Measurements from ENCODE around the gene AEBP1. TPM values are rescaled to one million over a fixed set of nuclear protein-coding genes. Genes with fewer than 3 reads are reported as not detected.
A peak's percentile ranks its signal among the peaks of the same experiment; 100 is the strongest.
"Not testable (repeated sequence)": the region's sequence is repeated elsewhere in the genome, so short reads cannot be mapped to it uniquely, and the experiment has no call there.

The AEBP1 gene
- total and polyA plus RNA-seq, 9 donors = 137 to 563 (median 283) TPM

- DNase-seq = peak in 1 of 5 donors; percentile 29
- intact Hi-C loops (cut with DNase I) = loop anchor here in 2 of 4 donors (5.0 kb wide), 2 partner anchors 43 to 48 kb away; partner anchors contain the start of gene POLM (in 1 of the 2)
- Histone ChIP-seq H3K27me3 (no peaks in the 10 kb centered on the region), H3K27ac (no peak overlapping the region), H3K9me3 (no peaks in the 10 kb centered on the region), H3K4me1 (ENCODE audit: insufficient read depth) (peaks cover 4% of the 10 kb centered on the region), H3K4me3 (no peak overlapping the region), H3K36me3 (no peaks in the 10 kb centered on the region)
- no peak for TF ChIP-seq POLR2A (IDR thresholded peaks at IDR 0.05)
- TF ChIP-seq CTCF (IDR thresholded peaks at IDR 0.05) = no peak
- TF ChIP-seq EP300 (IDR thresholded peaks at IDR 0.05) = no peak
- 86 to 90% (median 88%) methylated on average over 6 of the region's 6 CpGs for WGBS, 3 donors
Observed at GRCh38 chr7:44124822-44125202, 20.7 kb downstream of the AEBP1 start.

GRCh38 chr7:44126574-44126973, 22.4 kb downstream of the AEBP1 start:
- H3K4me1 ChIP-seq (ENCODE audit: insufficient read depth); H3K36me3 ChIP-seq; intact Hi-C loops (cut with DNase I); H3K27ac ChIP-seq; DNase-seq; H3K27me3 ChIP-seq; H3K4me3 ChIP-seq; H3K9me3 ChIP-seq: not testable (repeated sequence)
- WGBS, 3 donors = 90 to 96% (median 90%) methylated on average over 4 of the region's 4 CpGs

GRCh38 chr7:44127161-44127560, 23.0 kb downstream of the AEBP1 start:
- no peak overlapping the region for H3K27ac ChIP-seq
- H3K4me1 ChIP-seq (ENCODE audit: insufficient read depth) = peaks cover 4% of the 10 kb centered on the region
- H3K36me3 ChIP-seq = no peaks in the 10 kb centered on the region
- H3K27me3 ChIP-seq = no peaks in the 10 kb centered on the region
- H3K9me3 ChIP-seq = no peaks in the 10 kb centered on the region
- no peak for DNase-seq
- H3K4me3 ChIP-seq = no peak overlapping the region
- intact Hi-C loops (cut with DNase I) = no loop called here
- no peak for TF ChIP-seq CTCF (IDR thresholded peaks at IDR 0.05)
- TF ChIP-seq EP300 (IDR thresholded peaks at IDR 0.05) = no peak
- TF ChIP-seq POLR2A (IDR thresholded peaks at IDR 0.05) = no peak

GRCh38 chr7:44128721-44129582, 24.8 kb downstream of the AEBP1 start:
- H3K36me3 ChIP-seq = no peaks in the 10 kb centered on the region

More at GRCh38 chr7:44128721-44129582, 24.8 kb downstream of the AEBP1 start:
- no peak for DNase-seq
- Histone ChIP-seq H3K4me3 (no peak overlapping the region), H3K9me3 (no peaks in the 10 kb centered on the region), H3K27me3 (no peaks in the 10 kb centered on the region), H3K4me1 (ENCODE audit: insufficient read depth) (no peaks in the 10 kb centered on the region), H3K27ac (no peak overlapping the region)
- 70 to 80% (median 79%) methylated on average over 6 of the region's 6 CpGs for WGBS, 3 donors
- TF ChIP-seq CTCF (IDR thresholded peaks at IDR 0.05) (no peak), POLR2A (IDR thresholded peaks at IDR 0.05) (no peak), EP300 (IDR thresholded peaks at IDR 0.05) (no peak)
- intact Hi-C loops (cut with DNase I) = no loop called here
